Esophagus squamous epithelium (tissue), 4 donors: ENCODE measurements around the gene CACHD1.

Experiments used
- CTCF ChIP-seq, 6 experiments: fragments of 450-650 bp in 4 of 6; fragments of 200-600 bp in 2 of 6; sonication (generic) in 2 of 6; IDR thresholded peaks; one replicate each; pipeline ENCODE4 v1.5.1; 2016 to 2019; ENCODE audit warnings: antibody characterized with exemption in 6 of 6, mild to moderate bottlenecking in 4 of 6, moderate library complexity in 4 of 6
- POLR2A ChIP-seq, 4 donors: fragments of 450-650 bp; IDR thresholded peaks; one replicate each; pipeline ENCODE4 v1.6.1; 2017; ENCODE audit warnings: antibody characterized with exemption in 4 of 4, mild to moderate bottlenecking in 4 of 4, moderate library complexity in 3 of 4

GRCh38 chr1:64482720-64483119 lies 12.8 kb downstream of the CACHD1 start:
- TF ChIP-seq POLR2A (IDR thresholded peaks at IDR 0.05) (no peak), CTCF (IDR thresholded peaks at IDR 0.05) (no peak)
